Measurements from ENCODE around the gene PDE6D.

DNA sequence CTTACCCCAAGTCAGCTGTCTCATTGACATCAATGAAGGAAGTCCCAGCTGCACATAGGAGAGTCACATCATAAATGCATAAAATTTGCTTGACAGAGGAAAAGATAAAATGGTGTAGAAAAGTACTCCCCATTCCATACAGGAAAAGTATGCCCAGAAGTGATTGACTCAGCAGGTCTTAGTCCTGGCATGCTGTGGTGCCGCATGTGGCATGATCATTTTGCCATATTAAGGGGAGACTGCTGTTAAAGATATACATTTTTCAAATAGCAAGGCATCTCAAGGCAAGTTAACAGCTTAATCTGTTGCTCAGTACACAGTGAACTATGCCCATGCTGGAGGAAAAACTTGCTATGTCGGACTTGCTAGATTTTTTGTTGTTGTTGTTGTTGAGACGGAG lies 13.3 kb upstream of the PDE6D start:
- TF ChIP-seq EZH2phosphoT487 (IDR thresholded peaks at IDR 0.05; ENCODE audit: low read depth, severe bottlenecking, unreplicated experiment), result no peak
- TF ChIP-seq CTCF (IDR thresholded peaks at IDR 0.05; ENCODE audit: poor library complexity), result no peak

Data from hepatocyte (in vitro differentiated cells).